Breast epithelium (tissue), 3 donors: ENCODE results near the gene AKR7A2.
"Not testable (repeated sequence)": the region's sequence is repeated elsewhere in the genome, so short reads cannot be mapped to it uniquely, and the experiment has no call there.

Experiments used
- POLR2AphosphoS5 ChIP-seq, 3 donors: sonication (generic); formaldehyde crosslinking; IDR thresholded peaks; one replicate each; pipeline ENCODE4 v1.6.1; 2017; ENCODE audit warnings: antibody characterized with exemption in 3 of 3
- TF ChIP-seq, protein P1 (sequence below), 3 donors: fragments of 450-650 bp; IDR thresholded peaks; one replicate each; pipeline ENCODE4 v1.5.1; 2016 to 2017; ENCODE audit warnings: antibody characterized with exemption in 3 of 3, mild to moderate bottlenecking in 3 of 3, moderate library complexity in 3 of 3

- TF ChIP-seq, protein P1, sequence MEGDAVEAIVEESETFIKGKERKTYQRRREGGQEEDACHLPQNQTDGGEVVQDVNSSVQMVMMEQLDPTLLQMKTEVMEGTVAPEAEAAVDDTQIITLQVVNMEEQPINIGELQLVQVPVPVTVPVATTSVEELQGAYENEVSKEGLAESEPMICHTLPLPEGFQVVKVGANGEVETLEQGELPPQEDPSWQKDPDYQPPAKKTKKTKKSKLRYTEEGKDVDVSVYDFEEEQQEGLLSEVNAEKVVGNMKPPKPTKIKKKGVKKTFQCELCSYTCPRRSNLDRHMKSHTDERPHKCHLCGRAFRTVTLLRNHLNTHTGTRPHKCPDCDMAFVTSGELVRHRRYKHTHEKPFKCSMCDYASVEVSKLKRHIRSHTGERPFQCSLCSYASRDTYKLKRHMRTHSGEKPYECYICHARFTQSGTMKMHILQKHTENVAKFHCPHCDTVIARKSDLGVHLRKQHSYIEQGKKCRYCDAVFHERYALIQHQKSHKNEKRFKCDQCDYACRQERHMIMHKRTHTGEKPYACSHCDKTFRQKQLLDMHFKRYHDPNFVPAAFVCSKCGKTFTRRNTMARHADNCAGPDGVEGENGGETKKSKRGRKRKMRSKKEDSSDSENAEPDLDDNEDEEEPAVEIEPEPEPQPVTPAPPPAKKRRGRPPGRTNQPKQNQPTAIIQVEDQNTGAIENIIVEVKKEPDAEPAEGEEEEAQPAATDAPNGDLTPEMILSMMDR (IDR thresholded peaks at IDR 0.05) = not testable (repeated sequence)
- TF ChIP-seq POLR2AphosphoS5 (IDR thresholded peaks at IDR 0.05) = not testable (repeated sequence)
These were observed 55.6 kb downstream of the AKR7A2 start for GRCh38 chr1:19256301-19256700.
